K562 (cell line): ENCODE measurements around the gene LRRC4C. TPM values are rescaled to one million over a fixed set of nuclear protein-coding genes. Genes with fewer than 3 reads are reported as not detected.

ENCODE experiments used
- ATAC-seq: fragments of 200-7000 bp; cut with Tn5 transposase; 3 replicates; pipeline ENCODE4 v1.9.1; 2020; ENCODE audit warnings: moderate library complexity
- BruUV-seq: library from RNA; stranded (reverse); fragments of 400-500 nt; replicated peaks from 2 replicates; lab custom pipeline; 2021; lab: Mats Ljungman, UMichigan
- CTCF ChIA-PET: fragments of 300-600 bp; formaldehyde crosslinking; extraction: SDS; loops from one replicate; lab custom pipeline; 2021; ENCODE audit warnings: low intra/inter-chr PET ratio; lab: Yijun Ruan, JAX
- POLR2A ChIA-PET: fragments of 300-600, 350-650 bp; sonication (Branson Sonifier 250); formaldehyde crosslinking; extraction: SDS; loops from one replicate; lab custom pipeline; 2021; ENCODE audit warnings: antibody characterized with exemption, inconsistent platforms; lab: Yijun Ruan, JAX
- DNase-seq, 4 experiments: peaks; one replicate each; pipeline versions ENCODE4 v3.0.0 to v3.0.0-alpha.2; 2011 to 2018; ENCODE audit warnings: low spot score in 3 of 4, mixed read lengths in 3 of 4; ENCODE audit errors: extremely low read depth in 1 of 4
- FAIRE-seq: peaks from 2 replicates; lab custom pipeline; 2011; peaks lifted over from hg19 to GRCh38; lab: Jason Lieb, UNC
- H2AFZ ChIP-seq: 2 replicates; pipeline ENCODE4 v1.6.0; 2011; ENCODE audit warnings: low read depth, low read length, control low read depth, inconsistent platforms
- H3K27ac ChIP-seq: fragments of 200-600 bp; 3 replicates; pipeline ENCODE4 v1.8.0; 2011; ENCODE audit warnings: low read depth, mild to moderate bottlenecking, control low read depth, inconsistent platforms, low read length, moderate library complexity, mixed read lengths; ENCODE audit errors: extremely low read depth
- H3K27me3 ChIP-seq, 2 experiments: fragments of 300-600 bp in 1 of 2; 2 replicates in 1 of 2; 3 replicates in 1 of 2; pipeline versions ENCODE4 v1.6.0 to v1.8.0; 2011; ENCODE audit warnings: inconsistent platforms in 2 of 2, low read length in 2 of 2, mild to moderate bottlenecking in 1 of 2, mixed read lengths in 1 of 2, moderate library complexity in 1 of 2; ENCODE audit not compliant: control insufficient read depth in 2 of 2, insufficient read depth in 2 of 2
- H3K36me3 ChIP-seq: fragments of 300-600 bp; 3 replicates; pipeline ENCODE4 v1.8.0; 2011; ENCODE audit warnings: mild to moderate bottlenecking, low read length, inconsistent platforms; ENCODE audit not compliant: control insufficient read depth, insufficient read depth
- H3K4me1 ChIP-seq, 2 experiments: fragments of 200-600 bp in 1 of 2; replicated peaks in 1 of 2; 2 replicates in 1 of 2; 3 replicates in 1 of 2; pipeline versions ENCODE4 v1.5.1 to v1.8.0; 2011; ENCODE audit warnings: inconsistent platforms in 2 of 2, low read length in 2 of 2, mild to moderate bottlenecking in 1 of 2, mixed read lengths in 1 of 2, moderate library complexity in 1 of 2; ENCODE audit not compliant: control insufficient read depth in 2 of 2, insufficient read depth in 2 of 2
- H3K4me2 ChIP-seq: 2 replicates; pipeline ENCODE4 v1.6.1; 2011; ENCODE audit warnings: low read length, control low read depth, inconsistent platforms, mixed read lengths; ENCODE audit not compliant: insufficient read depth
- H3K4me3 ChIP-seq: fragments of 200-600 bp; sonication (generic), shearing (Covaris generic); 2 replicates; pipeline ENCODE4 v1.5.1; 2016; ENCODE audit warnings: control low read depth, inconsistent platforms
- H3K79me2 ChIP-seq: fragments of 200-600 bp; 3 replicates; pipeline ENCODE4 v1.8.0; 2011; ENCODE audit warnings: low read length, inconsistent platforms; ENCODE audit not compliant: control insufficient read depth, insufficient read depth
- H3K9ac ChIP-seq, 2 experiments: 2 replicates each; pipeline versions ENCODE4 v1.6.0 to v1.6.1; 2011; ENCODE audit warnings: low read depth in 2 of 2, low read length in 2 of 2, control low read depth in 1 of 2, inconsistent platforms in 1 of 2, mild to moderate bottlenecking in 1 of 2, mixed read lengths in 1 of 2; ENCODE audit not compliant: insufficient read depth in 1 of 2
- H3K9me1 ChIP-seq: one replicate; pipeline ENCODE4 v1.6.0; 2011; ENCODE audit warnings: inconsistent platforms, mild to moderate bottlenecking, low read length, moderate library complexity; ENCODE audit not compliant: control insufficient read depth, insufficient read depth
- H3K9me3 ChIP-seq: replicated peaks from 2 replicates; pipeline ENCODE4 v1.5.1; 2011; ENCODE audit warnings: low read depth, low read length, inconsistent platforms; ENCODE audit not compliant: control insufficient read depth, insufficient read depth
- H4K20me1 ChIP-seq: replicated peaks from 2 replicates; pipeline ENCODE4 v1.6.1; 2011; ENCODE audit warnings: low read length, inconsistent platforms, mixed read lengths; ENCODE audit not compliant: control insufficient read depth, insufficient read depth
- CBX3 ChIP-seq, 2 experiments: IDR thresholded peaks; 1 replicate in 1 of 2; 2 replicates in 1 of 2; pipeline ENCODE4 v1.6.1; 2012; ENCODE audit warnings: inconsistent platforms in 2 of 2, low read length in 2 of 2, borderline replicate concordance in 1 of 2, control low read depth in 1 of 2
- CHD2 ChIP-seq: IDR thresholded peaks from 2 replicates; pipeline ENCODE4 v1.6.1; 2011; ENCODE audit warnings: low read depth, low read length
- HDGF ChIP-seq: fragments of 450-650 bp; IDR thresholded peaks from 2 replicates; pipeline ENCODE4 v1.6.1; 2016
- NCOA4 ChIP-seq: fragments of 450-650 bp; IDR thresholded peaks from 2 replicates; pipeline ENCODE4 v1.6.1; 2018; ENCODE audit warnings: mild to moderate bottlenecking; ENCODE audit not compliant: partially characterized antibody
- NFIX ChIP-seq: fragments of 250-450 bp; sonication (Bioruptor Pico); IDR thresholded peaks from 2 replicates; pipeline ENCODE4 v1.4.0; 2020; ENCODE audit warnings: low read depth, mild to moderate bottlenecking, moderate library complexity
- RBM14 ChIP-seq: fragments of 200-400 bp; formaldehyde crosslinking; IDR thresholded peaks from 2 replicates; pipeline ENCODE4 v1.6.1; 2018; ENCODE audit warnings: low read depth, mild to moderate bottlenecking, low read length, moderate library complexity, borderline replicate concordance; ENCODE audit not compliant: insufficient read depth
- TBP ChIP-seq: optimal IDR thresholded peaks from 2 replicates; pipeline ENCODE3; 2011; ENCODE audit warnings: low read depth, low read length, improper control_type of control experiment
- ZNF140 ChIP-seq: fragments of 250-450 bp; sonication (Bioruptor Pico); IDR thresholded peaks from 2 replicates; pipeline ENCODE4 v1.8.0; 2021; ENCODE audit warnings: moderate library complexity, mild to moderate bottlenecking, inconsistent platforms
- ZNF224 ChIP-seq: sonication (generic); formaldehyde crosslinking; IDR thresholded peaks from 2 replicates; pipeline ENCODE4 v1.8.0; 2022; ENCODE audit warnings: mild to moderate bottlenecking, missing genetic modification reagents
- ZNF584 ChIP-seq: fragments of 200-800 bp; sonication (Bioruptor generic); IDR thresholded peaks from 2 replicates; pipeline ENCODE4 v1.6.1; 2016; ENCODE audit warnings: low read depth, mild to moderate bottlenecking, missing genetic modification characterization, missing compliant biosample characterization
- ZNF699 ChIP-seq: fragments of 250-450 bp; sonication (Bioruptor Pico); IDR thresholded peaks from 2 replicates; pipeline ENCODE4 v1.8.0; 2021; ENCODE audit warnings: mild to moderate bottlenecking, moderate library complexity; ENCODE audit not compliant: insufficient replicate concordance
- WGBS: fragments of 100-300 bp; shearing (Covaris generic); methylation state at CpG from one replicate; pipeline ENCODE4 v1.1.6; 2016; ENCODE audit warnings: low coverage, mixed read lengths; ENCODE audit not compliant: insufficient coverage; ENCODE audit errors: missing lambda C conversion rate; 5-methylcytosine and 5-hydroxymethylcytosine counted together
- in situ Hi-C: fragments of 300-500 bp; cut with MboI; formaldehyde crosslinking; loops from 4 replicates; pipeline ENCODE4 v1.15.0; 2018; ENCODE audit warnings: inconsistent platforms, mixed read lengths
- intact Hi-C: fragments of 100-400 bp; cut with micrococcal nuclease; formaldehyde crosslinking; loops from 2 replicates; pipeline ENCODE4 v1.14.2; 2022
- polyA plus RNA-seq, 8 experiments: library from polyadenylated mRNA; depleted of rRNA in 4 of 8; stranded (reverse) in 5 of 8; unstranded in 3 of 8; fragments of >200 nt; fragmentation: Nextera tagmentation in 2 of 8; fragmentation: Illumina TruSeq in 1 of 8; extraction: Ambion mirVana in 2 of 8; extraction: Trizol in 1 of 8; gene quantifications; 2 replicates each; pipeline versions ENCODE4 v1.2.1 to v1.2.3, GENCODE V29; 2011 to 2014; ENCODE audit warnings: inconsistent platforms in 1 of 8, missing spikeins in 1 of 8
- total RNA-seq, 7 experiments: library from RNA; depleted of rRNA in 6 of 7; stranded (reverse); fragments of >200 nt in 6 of 7; fragmentation: Illumina TruSeq in 2 of 7; extraction: Trizol in 2 of 7; gene quantifications; 2 replicates each; pipeline versions ENCODE4 v1.2.1 to v1.2.3, GENCODE V29; 2011 to 2021; ENCODE audit warnings: low replicate concordance in 1 of 7
- TF ChIP-seq, protein P1 (sequence below): fragments of 250-450 bp; sonication (Bioruptor Pico); IDR thresholded peaks from 2 replicates; pipeline ENCODE4 v1.5.0; 2022; ENCODE audit warnings: mild to moderate bottlenecking

The LRRC4C gene
- total and polyA plus RNA-seq, 9 of the 15 experiments (the other 6 are each of a cell fraction or from before 2014, with no cell fraction given): not detected

DNA sequence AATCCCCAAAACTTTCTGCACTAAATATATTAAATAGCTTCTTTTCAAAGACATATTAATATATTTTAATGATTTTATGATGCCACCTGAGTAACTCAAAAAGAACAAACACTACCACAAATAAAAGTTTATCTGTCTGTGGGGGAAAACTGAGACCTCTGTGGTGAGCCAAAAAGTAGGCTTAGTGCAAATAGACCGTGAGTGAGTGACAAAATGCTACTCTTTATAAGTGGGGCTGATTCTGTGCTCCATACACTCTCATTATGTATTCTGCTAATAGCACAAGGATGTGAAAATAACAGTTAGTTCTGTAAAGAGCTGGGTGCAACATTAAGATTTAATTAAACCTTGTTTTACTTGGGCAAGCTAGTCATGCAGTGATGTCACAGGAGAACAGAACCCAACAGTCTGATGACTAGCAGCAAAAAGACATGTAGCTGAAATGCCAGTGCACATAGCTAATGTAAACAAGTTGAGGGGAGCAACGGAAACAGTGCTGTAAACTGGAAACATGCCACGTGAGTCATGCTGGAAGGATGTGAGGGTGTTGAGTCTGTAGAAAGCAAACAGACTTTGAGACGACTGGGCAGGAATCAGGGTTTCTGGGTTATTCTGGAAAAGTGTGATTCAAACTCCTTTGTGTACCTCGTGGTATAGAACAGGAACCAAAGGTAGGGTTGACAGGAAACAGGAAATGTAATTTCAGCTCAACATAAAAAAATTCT, 1130.4 kb downstream of the LRRC4C start:
- FAIRE-seq: no peak
- no peak overlapping the region for H3K27ac ChIP-seq
- no peak overlapping the region for H3K4me2 ChIP-seq
- no peaks in the 10 kb centered on the region for H3K9me3 ChIP-seq
- in situ Hi-C loops: no loop called here
- POLR2A ChIA-PET: no interaction called here
- H3K79me2 ChIP-seq: no peaks in the 10 kb centered on the region
- no peak for DNase-seq
- TF ChIP-seq RBM14: no peak
- no peak for TF ChIP-seq ZNF699 (CRISPR knock-in tag)
- TF ChIP-seq ZNF584 (CRISPR knock-in tag): no peak
- no peak for TF ChIP-seq CBX3 (IDR thresholded peaks at IDR 0.05; ENCODE audit: borderline replicate concordance in 1 of 2, low read length in 2 of 2)
- TF ChIP-seq NCOA4: no peak
- no peak for TF ChIP-seq ZNF224 (CRISPR knock-in tag)
- no peak for TF ChIP-seq TBP
- TF ChIP-seq, protein P1, sequence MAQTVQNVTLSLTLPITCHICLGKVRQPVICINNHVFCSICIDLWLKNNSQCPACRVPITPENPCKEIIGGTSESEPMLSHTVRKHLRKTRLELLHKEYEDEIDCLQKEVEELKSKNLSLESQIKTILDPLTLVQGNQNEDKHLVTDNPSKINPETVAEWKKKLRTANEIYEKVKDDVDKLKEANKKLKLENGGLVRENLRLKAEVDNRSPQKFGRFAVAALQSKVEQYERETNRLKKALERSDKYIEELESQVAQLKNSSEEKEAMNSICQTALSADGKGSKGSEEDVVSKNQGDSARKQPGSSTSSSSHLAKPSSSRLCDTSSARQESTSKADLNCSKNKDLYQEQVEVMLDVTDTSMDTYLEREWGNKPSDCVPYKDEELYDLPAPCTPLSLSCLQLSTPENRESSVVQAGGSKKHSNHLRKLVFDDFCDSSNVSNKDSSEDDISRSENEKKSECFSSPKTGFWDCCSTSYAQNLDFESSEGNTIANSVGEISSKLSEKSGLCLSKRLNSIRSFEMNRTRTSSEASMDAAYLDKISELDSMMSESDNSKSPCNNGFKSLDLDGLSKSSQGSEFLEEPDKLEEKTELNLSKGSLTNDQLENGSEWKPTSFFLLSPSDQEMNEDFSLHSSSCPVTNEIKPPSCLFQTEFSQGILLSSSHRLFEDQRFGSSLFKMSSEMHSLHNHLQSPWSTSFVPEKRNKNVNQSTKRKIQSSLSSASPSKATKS (CRISPR knock-in tag): no peak
- TF ChIP-seq HDGF: no peak
- TF ChIP-seq CHD2: no peak
- no peak for TF ChIP-seq ZNF140 (CRISPR knock-in tag)
- TF ChIP-seq NFIX: no peak
- TF ChIP-seq, all 486 proteins: peak for 0
- Histone ChIP-seq H3K27me3 (no peaks in the 10 kb centered on the region), H3K4me1 (no peaks in the 10 kb centered on the region), H2AFZ (no peak overlapping the region), H3K36me3 (no peaks in the 10 kb centered on the region), H3K9me1 (no peaks in the 10 kb centered on the region), H3K4me3 (no peak overlapping the region), H3K9ac (no peak overlapping the region), H4K20me1 (no peaks in the 10 kb centered on the region)
- WGBS: 2% methylated on average over 5 of the region's 5 CpGs
- intact Hi-C loops: no loop called here
- no peak for ATAC-seq
- BruUV-seq: no TSS peak
- CTCF ChIA-PET: no interaction called here
